PFSK-1 (cell line): ENCODE data around the gene USP7.

Source experiments
- FOXP2 ChIP-seq: optimal IDR thresholded peaks from 2 replicates; pipeline ENCODE3; 2011; ENCODE audit warnings: borderline replicate concordance, control low read depth, inconsistent platforms; ENCODE audit not compliant: insufficient read depth; ENCODE audit errors: extremely low read length, extremely low read depth
- POLR2AphosphoS5 ChIP-seq: IDR thresholded peaks from 2 replicates; pipeline ENCODE4 v1.6.1; 2012; ENCODE audit warnings: low read depth, mild to moderate bottlenecking, control low read depth, low read length, moderate library complexity
- SIN3A ChIP-seq: IDR thresholded peaks from 2 replicates; pipeline ENCODE4 v1.6.1; 2012; ENCODE audit warnings: mild to moderate bottlenecking, low read length, moderate library complexity, borderline replicate concordance; ENCODE audit not compliant: insufficient read depth
- TAF1 ChIP-seq: IDR thresholded peaks from 2 replicates; pipeline ENCODE4 v1.6.1; 2012; ENCODE audit warnings: low read length, control low read depth, borderline replicate concordance; ENCODE audit not compliant: insufficient read depth
- TF ChIP-seq, protein P1 (sequence below), 2 experiments: IDR thresholded peaks; 2 replicates each; pipeline versions ENCODE4 v1.6.1 to v1.8.0; 2011 to 2012; ENCODE audit warnings: low read depth in 2 of 2, low read length in 2 of 2, control low read depth in 1 of 2, inconsistent platforms in 1 of 2, mild to moderate bottlenecking in 1 of 2, moderate library complexity in 1 of 2; ENCODE audit not compliant: insufficient read depth in 1 of 2

The USP7 gene

GRCh38 chr16:8949536-8950418, 13.9 kb downstream of the USP7 start:
- TF ChIP-seq TAF1: no peak
- no peak for TF ChIP-seq FOXP2
- TF ChIP-seq, protein P1, sequence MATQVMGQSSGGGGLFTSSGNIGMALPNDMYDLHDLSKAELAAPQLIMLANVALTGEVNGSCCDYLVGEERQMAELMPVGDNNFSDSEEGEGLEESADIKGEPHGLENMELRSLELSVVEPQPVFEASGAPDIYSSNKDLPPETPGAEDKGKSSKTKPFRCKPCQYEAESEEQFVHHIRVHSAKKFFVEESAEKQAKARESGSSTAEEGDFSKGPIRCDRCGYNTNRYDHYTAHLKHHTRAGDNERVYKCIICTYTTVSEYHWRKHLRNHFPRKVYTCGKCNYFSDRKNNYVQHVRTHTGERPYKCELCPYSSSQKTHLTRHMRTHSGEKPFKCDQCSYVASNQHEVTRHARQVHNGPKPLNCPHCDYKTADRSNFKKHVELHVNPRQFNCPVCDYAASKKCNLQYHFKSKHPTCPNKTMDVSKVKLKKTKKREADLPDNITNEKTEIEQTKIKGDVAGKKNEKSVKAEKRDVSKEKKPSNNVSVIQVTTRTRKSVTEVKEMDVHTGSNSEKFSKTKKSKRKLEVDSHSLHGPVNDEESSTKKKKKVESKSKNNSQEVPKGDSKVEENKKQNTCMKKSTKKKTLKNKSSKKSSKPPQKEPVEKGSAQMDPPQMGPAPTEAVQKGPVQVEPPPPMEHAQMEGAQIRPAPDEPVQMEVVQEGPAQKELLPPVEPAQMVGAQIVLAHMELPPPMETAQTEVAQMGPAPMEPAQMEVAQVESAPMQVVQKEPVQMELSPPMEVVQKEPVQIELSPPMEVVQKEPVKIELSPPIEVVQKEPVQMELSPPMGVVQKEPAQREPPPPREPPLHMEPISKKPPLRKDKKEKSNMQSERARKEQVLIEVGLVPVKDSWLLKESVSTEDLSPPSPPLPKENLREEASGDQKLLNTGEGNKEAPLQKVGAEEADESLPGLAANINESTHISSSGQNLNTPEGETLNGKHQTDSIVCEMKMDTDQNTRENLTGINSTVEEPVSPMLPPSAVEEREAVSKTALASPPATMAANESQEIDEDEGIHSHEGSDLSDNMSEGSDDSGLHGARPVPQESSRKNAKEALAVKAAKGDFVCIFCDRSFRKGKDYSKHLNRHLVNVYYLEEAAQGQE (IDR thresholded peaks at IDR 0.05; ENCODE audit: insufficient read depth in 1 of 2, low read depth in 2 of 2, low read length in 2 of 2): no peak
- no peak for TF ChIP-seq SIN3A
- TF ChIP-seq POLR2AphosphoS5: no peak

GRCh38 chr16:8948831-8949230, 14.9 kb downstream of the USP7 start:
- TF ChIP-seq FOXP2: no peak
- no peak for TF ChIP-seq SIN3A
- TF ChIP-seq, protein P1 (IDR thresholded peaks at IDR 0.05; ENCODE audit: insufficient read depth in 1 of 2, low read depth in 2 of 2, low read length in 2 of 2): no peak
- no peak for TF ChIP-seq POLR2AphosphoS5
- TF ChIP-seq TAF1: no peak

DNA sequence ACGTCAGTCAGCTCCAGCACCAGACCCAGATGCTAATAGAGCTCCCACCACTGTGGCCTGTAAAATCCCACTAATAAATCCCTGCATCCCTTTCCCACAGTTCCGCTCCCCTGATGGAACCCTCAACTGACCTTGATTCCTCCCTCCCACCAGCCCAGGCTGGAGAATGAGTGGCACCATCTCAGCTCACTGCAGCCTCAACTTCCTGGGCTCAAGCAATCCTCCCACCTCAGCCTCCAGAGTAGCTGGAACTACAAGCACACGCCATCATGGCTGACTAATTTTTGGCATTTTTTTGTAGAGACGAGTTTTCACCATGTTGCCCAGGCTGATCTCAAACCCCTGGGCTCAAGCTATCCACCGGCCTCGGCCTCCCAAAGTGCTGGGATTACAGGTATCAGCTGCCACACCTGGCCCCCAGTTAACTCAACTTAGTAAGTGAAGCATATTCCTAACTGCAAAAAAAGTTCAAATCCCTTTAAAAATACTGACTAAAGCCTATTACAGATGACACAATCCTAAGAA, 15.6 kb downstream of the USP7 start:
- TF ChIP-seq POLR2AphosphoS5 (no peak), TAF1 (no peak), FOXP2 (no peak), SIN3A (no peak)
- TF ChIP-seq, protein P1 (IDR thresholded peaks at IDR 0.05; ENCODE audit: insufficient read depth in 1 of 2, low read depth in 2 of 2, low read length in 2 of 2): no peak

- TF ChIP-seq FOXP2 (no peak), POLR2AphosphoS5 (no peak), SIN3A (no peak), TAF1 (no peak)
- TF ChIP-seq, protein P1 (IDR thresholded peaks at IDR 0.05; ENCODE audit: insufficient read depth in 1 of 2, low read depth in 2 of 2, low read length in 2 of 2): no peak
These were observed 17.2 kb downstream of the USP7 start for GRCh38 chr16:8946544-8946943.
